GM23338 (cell line): ENCODE data around the gene APELA. TPM values are rescaled to one million over a fixed set of nuclear protein-coding genes. Genes with fewer than 3 reads are reported as not detected.

Experiments
- EZH2phosphoT487 ChIP-seq: fragments of 200-600 bp; sonication (generic); IDR thresholded peaks from one replicate; pipeline ENCODE4 v1.8.1; 2018; ENCODE audit warnings: antibody characterized with exemption; ENCODE audit not compliant: unreplicated experiment
- JUNB ChIP-seq: IDR thresholded peaks from one replicate; pipeline ENCODE4 v1.6.1; 2016; ENCODE audit warnings: antibody characterized with exemption; ENCODE audit not compliant: unreplicated experiment
- polyA plus RNA-seq: library from polyadenylated mRNA; unstranded; fragments of >200 nt; fragmentation: Nextera tagmentation; extraction: Ambion mirVana; gene quantifications from 2 replicates; pipeline ENCODE4 v1.2.1, GENCODE V29; 2016
- total RNA-seq: library from RNA; depleted of rRNA; stranded (reverse); fragments of >200 nt; shearing (Covaris generic); gene quantifications from 2 replicates; pipeline ENCODE4 v1.2.3, GENCODE V29; 2014; rRNA removed

Gene APELA
- total and polyA plus RNA-seq, 2 experiments from 2014 or later: 114 to 213 TPM

GRCh38 chr4:164946810-164947209 is 69.8 kb downstream of the APELA start (continued):
- TF ChIP-seq EZH2phosphoT487 (no peak), JUNB (no peak)

Other genes starting within 250 kb of the APELA start
- gene SMIM31, start 123.0 kb upstream of the APELA start, total RNA-seq: not detected in 2 replicates
- not detected in 2 replicates for gene SMIM31, start 123.0 kb upstream of the APELA start, polyA plus RNA-seq
- gene TRIM61, start 100.5 kb downstream of the APELA start, total RNA-seq: 0.38 and 0.58 TPM in 2 replicates
- gene TRIM61, start 100.5 kb downstream of the APELA start, polyA plus RNA-seq: not detected in 2 replicates
- not detected in 2 replicates for gene TRIM60, start 154.8 kb downstream of the APELA start, total RNA-seq
- not detected in 2 replicates for gene TRIM60, start 154.8 kb downstream of the APELA start, polyA plus RNA-seq
- gene TRIM75, start 176.7 kb downstream of the APELA start, total RNA-seq: not detected in 2 replicates
- not detected in 2 replicates for gene TRIM75, start 176.7 kb downstream of the APELA start, polyA plus RNA-seq
- gene TMEM192, start 235.7 kb downstream of the APELA start, total RNA-seq: 9.8 and 10.8 TPM in 2 replicates
- gene TMEM192, start 235.7 kb downstream of the APELA start, polyA plus RNA-seq: 6.9 TPM in 2 replicates